NCI-H69 (cell line): ENCODE data around the gene CDH13.

ENCODE experiments used
- DNase-seq: peaks from one replicate; lab custom pipeline; 2025; lab: John Stamatoyannopoulos, UW

The CDH13 gene

GRCh38 chr16:83842291-83842690 lies 1215.5 kb downstream of the CDH13 start:
- no peak for DNase-seq

- peak; percentile 52 for DNase-seq
Measured at GRCh38 chr16:83842756-83843507, 1216.2 kb downstream of the CDH13 start.

GRCh38 chr16:83843657-83844056 lies 1216.9 kb downstream of the CDH13 start:
- DNase-seq = no peak

GRCh38 chr16:83845263-83845662 lies 1218.5 kb downstream of the CDH13 start:
- no peak for DNase-seq

- DNase-seq = peak; percentile 85
Measured at GRCh38 chr16:83847371-83848225, 1220.8 kb downstream of the CDH13 start.

- DNase-seq = no peak
Measured at GRCh38 chr16:83849421-83849820, 1222.7 kb downstream of the CDH13 start.
